Activated B cell treated with CpG ODN at 0.5 μM for 24 hours (primary cell): Measurements from ENCODE around the gene DFFB. TPM values are rescaled to one million over a fixed set of nuclear protein-coding genes. Genes with fewer than 3 reads are reported as not detected.

Experiments
- ATAC-seq: fragments of 200-7000 bp; cut with Tn5 transposase; one replicate; pipeline ENCODE4 v1.10.0; 2021; ENCODE audit warnings: low read depth, mild to moderate bottlenecking, moderate library complexity
- CTCF ChIA-PET: fragments of 350-600 bp; sonication (Branson Sonifier 250); formaldehyde crosslinking; loops from one replicate; lab custom pipeline; 2021; ENCODE audit warnings: antibody characterized with exemption; lab: Charles Lee
- POLR2A ChIA-PET: fragments of 350-600 bp; sonication (Branson Sonifier 250); formaldehyde crosslinking; loops from one replicate; lab custom pipeline; 2021; ENCODE audit warnings: antibody characterized with exemption; lab: Charles Lee
- DNase-seq: peaks from one replicate; pipeline ENCODE4 v3.0.0; 2022
- H3K27ac Mint-ChIP-seq: one replicate; pipeline ENCODE4 v1.8.0; 2020; ENCODE audit warnings: mixed read lengths
- H3K27me3 Mint-ChIP-seq: one replicate; pipeline ENCODE4 v1.8.0; 2021; ENCODE audit warnings: mixed read lengths
- H3K36me3 Mint-ChIP-seq: one replicate; pipeline ENCODE4 v1.8.0; 2021; ENCODE audit warnings: low read depth, mixed read lengths
- H3K4me1 Mint-ChIP-seq: one replicate; pipeline ENCODE4 v1.8.0; 2021; ENCODE audit warnings: mixed read lengths
- H3K4me3 Mint-ChIP-seq: one replicate; pipeline ENCODE4 v1.8.0; 2020; ENCODE audit warnings: mild to moderate bottlenecking, mixed read lengths
- H3K9me3 Mint-ChIP-seq: one replicate; pipeline ENCODE4 v1.8.0; 2020; ENCODE audit warnings: mixed read lengths
- intact Hi-C: fragments of 100-400 bp; cut with micrococcal nuclease; formaldehyde crosslinking; loops from one replicate; pipeline ENCODE4 v1.15.1; 2024
- total RNA-seq: library from RNA; stranded (reverse); gene quantifications from 2 replicates; pipeline ENCODE4 v1.2.3, GENCODE V29; 2022
- TF ChIP-seq, protein P1 (sequence below): fragments of 200-600 bp; IDR thresholded peaks from one replicate; pipeline ENCODE4 v1.8.0; 2022; ENCODE audit warnings: antibody characterized with exemption, mild to moderate bottlenecking

The DFFB gene
- total RNA-seq, 1 donor from 2014 or later, result 10.5 TPM

DNA sequence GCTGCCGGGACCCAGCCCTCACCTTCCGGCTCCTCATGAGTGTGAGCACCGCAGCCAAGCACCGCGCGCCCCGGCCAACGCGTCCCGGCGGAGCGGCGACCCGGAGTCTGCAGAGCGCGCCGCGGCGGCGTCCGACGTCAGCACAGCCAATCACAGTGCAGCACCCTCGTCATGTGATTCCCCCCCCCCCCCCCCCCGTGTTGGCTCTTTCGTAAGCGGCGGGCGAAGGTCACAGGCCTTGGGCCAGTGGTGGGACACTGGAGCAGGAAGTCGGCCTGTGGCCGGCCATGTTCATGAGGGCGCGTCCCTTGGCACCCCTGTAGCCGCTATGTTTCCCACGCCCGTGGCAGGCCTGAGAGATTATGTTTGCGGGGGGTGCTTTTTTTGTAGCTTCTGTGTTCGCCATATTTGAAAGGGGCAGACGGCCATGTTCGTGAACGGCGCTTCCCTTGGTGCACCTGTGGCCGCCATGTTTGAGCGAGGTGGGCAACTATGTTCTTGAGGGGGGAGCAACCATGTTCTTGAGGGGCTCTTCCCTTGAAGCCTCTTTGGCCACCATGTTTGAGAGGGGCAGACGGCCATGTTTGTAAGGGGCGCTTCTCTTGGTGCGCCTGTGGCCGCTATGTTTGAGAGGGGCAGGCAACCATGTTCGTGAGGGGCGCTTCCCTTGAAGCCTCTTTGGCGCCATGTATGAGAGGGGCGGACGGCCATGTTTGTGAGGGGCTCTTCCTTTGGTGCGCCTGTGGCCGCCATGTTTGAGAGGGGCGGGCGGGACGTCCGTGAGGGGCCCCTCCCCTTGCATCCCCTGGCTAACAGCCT is 43.1 kb downstream of the DFFB start, which contains the start of gene C1orf174:
Gene C1orf174, minus strand, starts transcription at position 123 of the 819 bp plus-strand sequence. Its CDS starts 86 bp downstream, at position 37.
- ATAC-seq, result peak; percentile 82
- intact Hi-C loops, result loop anchor here (1.0 to 10.0 kb wide), 9 partner anchors 43 to 1508 kb away; partner anchors contain the start of genes CEP104, DFFB, LRRC47 and MORN1
- CTCF ChIA-PET, result interaction anchor here (1.1 kb wide), 1 partner anchor 43 kb away, joined by 5 read pairs; the partner anchor contains the start of gene DFFB
- TF ChIP-seq, protein P1, sequence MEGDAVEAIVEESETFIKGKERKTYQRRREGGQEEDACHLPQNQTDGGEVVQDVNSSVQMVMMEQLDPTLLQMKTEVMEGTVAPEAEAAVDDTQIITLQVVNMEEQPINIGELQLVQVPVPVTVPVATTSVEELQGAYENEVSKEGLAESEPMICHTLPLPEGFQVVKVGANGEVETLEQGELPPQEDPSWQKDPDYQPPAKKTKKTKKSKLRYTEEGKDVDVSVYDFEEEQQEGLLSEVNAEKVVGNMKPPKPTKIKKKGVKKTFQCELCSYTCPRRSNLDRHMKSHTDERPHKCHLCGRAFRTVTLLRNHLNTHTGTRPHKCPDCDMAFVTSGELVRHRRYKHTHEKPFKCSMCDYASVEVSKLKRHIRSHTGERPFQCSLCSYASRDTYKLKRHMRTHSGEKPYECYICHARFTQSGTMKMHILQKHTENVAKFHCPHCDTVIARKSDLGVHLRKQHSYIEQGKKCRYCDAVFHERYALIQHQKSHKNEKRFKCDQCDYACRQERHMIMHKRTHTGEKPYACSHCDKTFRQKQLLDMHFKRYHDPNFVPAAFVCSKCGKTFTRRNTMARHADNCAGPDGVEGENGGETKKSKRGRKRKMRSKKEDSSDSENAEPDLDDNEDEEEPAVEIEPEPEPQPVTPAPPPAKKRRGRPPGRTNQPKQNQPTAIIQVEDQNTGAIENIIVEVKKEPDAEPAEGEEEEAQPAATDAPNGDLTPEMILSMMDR, result no peak
- peak; percentile 87 for DNase-seq
- Mint-ChIP-seq H3K4me3 (peak within 1 kb of the TSS; percentile 94), H3K9me3 (peaks cover 6% of the 10 kb centered on the region), H3K36me3 (peaks cover 32% of the 10 kb centered on the region), H3K27me3 (no peaks in the 10 kb centered on the region), H3K4me1 (peaks cover 25% of the 10 kb centered on the region), H3K27ac (peak within 1 kb of the TSS; percentile 97)
- POLR2A ChIA-PET, result interaction anchor here (0.8 to 2.9 kb wide), 6 partner anchors 10 to 1872 kb away, joined by 3 to 20 read pairs (median 4); partner anchors contain the start of genes CEP104, DFFB and LRRC47

DNA sequence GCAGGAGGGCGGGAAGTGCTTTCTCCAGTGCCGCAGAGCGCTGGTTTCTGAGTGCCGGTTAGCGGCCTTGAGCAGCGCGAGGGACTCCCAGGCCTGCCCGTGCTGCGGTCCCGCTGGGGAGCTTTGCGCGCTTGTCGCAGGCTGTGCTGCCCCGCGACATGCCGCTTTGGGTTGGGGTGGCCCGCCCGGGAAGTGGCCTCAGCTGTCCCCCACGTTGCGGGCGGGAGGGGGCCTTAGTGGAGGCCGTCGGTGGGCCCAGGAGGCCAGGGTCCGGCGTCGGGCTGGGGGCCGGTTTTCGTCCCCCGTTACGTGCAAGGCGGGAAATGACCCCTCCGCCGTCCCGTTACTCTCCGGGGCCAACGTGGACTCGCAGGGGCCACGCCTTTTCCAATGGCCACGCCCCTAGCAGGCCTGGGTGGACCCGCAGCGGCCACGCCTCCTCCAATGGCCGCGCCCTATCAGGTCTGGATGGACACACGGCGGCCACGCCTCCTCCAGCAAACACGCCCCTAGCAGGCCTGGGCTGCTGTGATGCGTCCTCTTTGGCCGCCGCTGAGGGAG is 43.8 kb downstream of the DFFB start:
- ChIA-PET POLR2A (interaction anchor here (0.8 to 2.9 kb wide), 4 partner anchors 43 to 1873 kb away, joined by 4 to 20 read pairs (median 8); partner anchors contain the start of genes CEP104, DFFB and LRRC47), CTCF (no interaction called here)
- H3K27me3 Mint-ChIP-seq, result no peaks in the 10 kb centered on the region

DNA sequence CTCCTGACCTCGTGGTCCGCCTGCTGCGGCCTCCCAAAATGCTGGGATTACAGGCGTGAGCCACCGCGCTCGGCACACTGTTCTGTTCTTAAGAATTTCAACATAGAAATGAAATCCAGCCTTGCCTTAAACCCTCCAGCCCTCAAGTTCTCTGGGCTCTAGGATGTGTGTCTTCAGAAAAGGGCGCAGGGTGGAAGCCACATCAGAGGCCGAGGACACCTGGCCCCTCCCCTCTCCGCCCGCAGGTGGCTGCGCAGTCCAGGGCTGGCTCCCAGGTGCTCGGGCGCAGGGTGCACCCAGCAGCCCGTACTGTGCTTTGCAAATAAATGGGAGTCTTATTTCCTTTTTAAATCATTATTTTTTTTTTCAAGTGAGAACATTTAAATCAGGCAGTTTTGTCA is 44.8 kb downstream of the DFFB start:
- POLR2A ChIA-PET, result interaction anchor here (1.8 kb wide), 1 partner anchor 125 kb away, joined by 5 read pairs; no protein-coding TSS in a partner anchor
- intact Hi-C loops, result loop anchor here (5.0 to 10.0 kb wide), 3 partner anchors 1257 to 1510 kb away; partner anchors contain the start of genes MORN1, PRXL2B and RER1
- CTCF ChIA-PET, result no interaction called here

More for the DNA sequence above, 43.8 kb downstream of the DFFB start:
- DNase-seq, result peak; percentile 96
- peak overlapping the region; percentile 94 for H3K4me3 Mint-ChIP-seq
- ATAC-seq, result peak; percentile 51
- H3K4me1 Mint-ChIP-seq, result peaks cover 23% of the 10 kb centered on the region
- intact Hi-C loops, result loop anchor here (1.0 to 10.0 kb wide), 9 partner anchors 44 to 1509 kb away; partner anchors contain the start of genes CEP104, DFFB, LRRC47 and MORN1
- peak overlapping the region; percentile 97 for H3K27ac Mint-ChIP-seq
- TF ChIP-seq, protein P1, result no peak
- H3K9me3 Mint-ChIP-seq, result peaks cover 6% of the 10 kb centered on the region
- peaks cover 26% of the 10 kb centered on the region for H3K36me3 Mint-ChIP-seq

DNA sequence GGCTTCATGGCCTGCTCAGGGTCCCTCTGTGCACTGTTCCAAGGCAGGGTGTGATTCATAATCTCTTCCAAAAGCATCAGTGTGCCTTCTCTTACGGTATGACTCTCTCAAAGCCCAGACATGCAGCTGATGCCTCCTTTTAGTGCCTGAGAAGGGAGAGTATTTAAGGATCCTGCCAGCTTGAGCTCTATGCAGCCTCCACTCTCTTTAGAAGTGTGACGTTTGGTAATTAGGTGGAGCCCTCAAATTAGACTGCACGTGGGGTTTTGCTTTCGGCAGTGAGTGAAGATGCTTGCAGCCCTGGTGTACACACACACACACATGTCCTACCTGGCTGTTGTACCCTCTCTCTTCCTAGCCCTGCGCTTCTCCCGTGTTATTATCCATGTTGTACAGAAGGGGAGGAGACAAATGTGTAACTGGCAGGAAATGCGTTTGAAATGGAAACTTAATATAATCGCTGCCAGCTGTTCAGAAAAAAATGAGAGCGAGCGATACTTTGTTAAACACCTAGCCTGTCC is 45.4 kb downstream of the DFFB start:
- no peak for DNase-seq

More for the DNA sequence above, 44.8 kb downstream of the DFFB start:
- Mint-ChIP-seq H3K27ac (no peak overlapping the region), H3K36me3 (peaks cover 19% of the 10 kb centered on the region), H3K9me3 (peaks cover 6% of the 10 kb centered on the region), H3K4me3 (peak overlapping the region; percentile 35), H3K4me1 (peaks cover 18% of the 10 kb centered on the region), H3K27me3 (no peaks in the 10 kb centered on the region)
- DNase-seq, result no peak
- ATAC-seq, result no peak
- TF ChIP-seq, protein P1, result no peak

More for the DNA sequence above, 45.4 kb downstream of the DFFB start:
- peaks cover 4% of the 10 kb centered on the region for H3K9me3 Mint-ChIP-seq
- TF ChIP-seq, protein P1, result no peak
- peaks cover 18% of the 10 kb centered on the region for H3K4me1 Mint-ChIP-seq
- no peak overlapping the region for H3K4me3 Mint-ChIP-seq
- POLR2A ChIA-PET, result no interaction called here
- no peak for ATAC-seq
- intact Hi-C loops, result loop anchor here (5.0 to 10.0 kb wide), 3 partner anchors 1258 to 1510 kb away; partner anchors contain the start of genes MORN1, PRXL2B and RER1
- H3K36me3 Mint-ChIP-seq, result peaks cover 16% of the 10 kb centered on the region
- no peaks in the 10 kb centered on the region for H3K27me3 Mint-ChIP-seq
- CTCF ChIA-PET, result no interaction called here
- H3K27ac Mint-ChIP-seq, result no peak overlapping the region
